DOHH2 (cell line): Measurements from ENCODE around the gene RGS19.
"Not testable (repeated sequence)": the region's sequence is repeated elsewhere in the genome, so short reads cannot be mapped to it uniquely, and the experiment has no call there.

ENCODE experiments used
- EZH2phosphoT487 ChIP-seq: fragments of 200-600 bp; sonication (generic); IDR thresholded peaks from 2 replicates; pipeline ENCODE4 v1.6.1; 2017; ENCODE audit warnings: borderline replicate concordance, mild to moderate bottlenecking, antibody characterized with exemption, low read length, moderate library complexity, mixed read lengths
- TF ChIP-seq, protein P1 (sequence below): fragments of 200-600 bp; sonication (generic); IDR thresholded peaks from one replicate; pipeline ENCODE4 v1.5.1; 2014; ENCODE audit warnings: antibody characterized with exemption, mild to moderate bottlenecking, low read depth, low read length; ENCODE audit not compliant: poor library complexity, severe bottlenecking

DNA sequence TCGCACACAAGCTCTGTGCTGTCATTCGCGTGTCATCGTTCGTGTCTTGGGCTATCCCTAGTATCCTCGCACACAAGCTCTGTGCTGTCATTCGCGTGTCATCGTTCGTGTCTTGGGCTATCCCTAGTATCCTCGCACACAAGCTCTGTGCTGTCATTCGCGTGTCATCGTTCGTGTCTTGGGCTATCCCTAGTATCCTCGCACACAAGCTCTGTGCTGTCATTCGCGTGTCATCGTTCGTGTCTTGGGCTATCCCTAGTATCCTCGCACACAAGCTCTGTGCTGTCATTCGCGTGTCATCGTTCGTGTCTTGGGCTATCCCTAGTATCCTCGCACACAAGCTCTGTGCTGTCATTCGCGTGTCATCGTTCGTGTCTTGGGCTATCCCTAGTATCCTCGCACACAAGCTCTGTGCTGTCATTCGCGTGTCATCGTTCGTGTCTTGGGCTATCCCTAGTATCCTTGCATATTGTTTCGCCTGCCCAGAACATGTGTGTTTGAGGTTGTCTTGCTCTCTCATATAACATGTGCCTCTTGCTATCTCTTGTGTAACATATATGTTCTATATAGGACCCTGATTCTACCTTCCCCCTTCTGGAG lies 8.0 kb upstream of the RGS19 start:
- TF ChIP-seq, protein P1, sequence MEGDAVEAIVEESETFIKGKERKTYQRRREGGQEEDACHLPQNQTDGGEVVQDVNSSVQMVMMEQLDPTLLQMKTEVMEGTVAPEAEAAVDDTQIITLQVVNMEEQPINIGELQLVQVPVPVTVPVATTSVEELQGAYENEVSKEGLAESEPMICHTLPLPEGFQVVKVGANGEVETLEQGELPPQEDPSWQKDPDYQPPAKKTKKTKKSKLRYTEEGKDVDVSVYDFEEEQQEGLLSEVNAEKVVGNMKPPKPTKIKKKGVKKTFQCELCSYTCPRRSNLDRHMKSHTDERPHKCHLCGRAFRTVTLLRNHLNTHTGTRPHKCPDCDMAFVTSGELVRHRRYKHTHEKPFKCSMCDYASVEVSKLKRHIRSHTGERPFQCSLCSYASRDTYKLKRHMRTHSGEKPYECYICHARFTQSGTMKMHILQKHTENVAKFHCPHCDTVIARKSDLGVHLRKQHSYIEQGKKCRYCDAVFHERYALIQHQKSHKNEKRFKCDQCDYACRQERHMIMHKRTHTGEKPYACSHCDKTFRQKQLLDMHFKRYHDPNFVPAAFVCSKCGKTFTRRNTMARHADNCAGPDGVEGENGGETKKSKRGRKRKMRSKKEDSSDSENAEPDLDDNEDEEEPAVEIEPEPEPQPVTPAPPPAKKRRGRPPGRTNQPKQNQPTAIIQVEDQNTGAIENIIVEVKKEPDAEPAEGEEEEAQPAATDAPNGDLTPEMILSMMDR = not testable (repeated sequence)
- TF ChIP-seq EZH2phosphoT487 = not testable (repeated sequence)
